ENCODE results near the gene JKAMP. TPM values are rescaled to one million over a fixed set of nuclear protein-coding genes. Genes with fewer than 3 reads are reported as not detected.

The JKAMP gene
- total RNA-seq, 1 experiment from 2014 or later, result 46.5 TPM

DNA sequence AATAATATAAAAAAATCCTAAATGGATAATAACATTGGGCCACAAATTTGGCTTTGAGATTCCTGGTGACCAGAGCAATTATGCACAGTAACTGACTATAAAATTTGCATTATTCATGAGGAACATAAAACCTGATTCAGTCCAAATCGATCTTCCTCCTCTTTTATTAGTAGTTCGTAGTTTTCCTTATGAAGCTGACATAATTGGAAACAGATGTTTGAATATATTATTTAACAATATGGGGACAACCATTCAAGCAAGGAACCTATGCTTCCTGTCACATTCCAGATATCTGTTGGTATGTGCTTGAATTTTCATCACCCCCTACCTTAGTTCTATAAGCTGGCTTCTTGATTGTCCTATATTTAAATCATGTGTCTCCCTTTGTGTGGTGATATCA, 57.4 kb downstream of the JKAMP start:
- H3K27ac ChIP-seq (ENCODE audit: low read depth, low read length), result no peak overlapping the region
- no peak overlapping the region for H2AFZ ChIP-seq (ENCODE audit: low read depth, low read length, poor library complexity, severe bottlenecking)
- BruUV-seq (replicated peaks), result no TSS peak
- ChIA-PET CTCF (no interaction called here), POLR2A (no interaction called here), RAD21 (ENCODE audit: low non-redundant PET in 1 of 2, low total read pairs in 2 of 2, uncharacterized antibody in 2 of 2, unreplicated experiment in 2 of 2) (no interaction called here)
- H3K79me2 ChIP-seq (ENCODE audit: insufficient read depth, low read length), result no peaks in the 10 kb centered on the region
- H3K4me2 ChIP-seq (ENCODE audit: low read length), result no peak overlapping the region
- DNase-seq (ENCODE audit: low read depth, low spot score), result no peak
- no peak overlapping the region for H3K4me3 ChIP-seq (replicated peaks in 1 of 2; ENCODE audit: low read depth in 1 of 2, low read length in 2 of 2)
- H3K9me2 ChIP-seq (ENCODE audit: insufficient read depth), result no peaks in the 10 kb centered on the region
- H3K9ac ChIP-seq (ENCODE audit: low read length), result no peak overlapping the region
- H3K27me3 ChIP-seq (ENCODE audit: insufficient read depth, low read length), result no peaks in the 10 kb centered on the region
- intact Hi-C loops (cut with micrococcal nuclease), result no loop called here
- H4K20me1 ChIP-seq (ENCODE audit: insufficient read depth), result no peaks in the 10 kb centered on the region
- ATAC-seq, result no peak
- no peaks in the 10 kb centered on the region for H3K9me3 ChIP-seq (ENCODE audit: control insufficient read depth in 1 of 2, insufficient read depth in 1 of 2, low read depth in 1 of 2, low read length in 2 of 2)
- no peaks in the 10 kb centered on the region for H3K36me3 ChIP-seq (ENCODE audit: control insufficient read depth in 1 of 2, insufficient read depth in 2 of 2, low read length in 2 of 2)
- TF ChIP-seq SIN3A (IDR thresholded peaks at IDR 0.05; ENCODE audit: low read depth) (no peak), EZH2phosphoT487 (IDR thresholded peaks at IDR 0.05; ENCODE audit: borderline replicate concordance) (no peak), EZH2 (IDR thresholded peaks at IDR 0.05) (no peak), ZNF274 (IDR thresholded peaks at IDR 0.05; ENCODE audit: low read depth, low read length) (no peak), EGR1 (IDR thresholded peaks at IDR 0.05; ENCODE audit: low read depth) (no peak), POLR2A (IDR thresholded peaks at IDR 0.05; ENCODE audit: borderline replicate concordance, extremely low read depth, insufficient read depth, insufficient read length) (no peak), POLR2AphosphoS5 (IDR thresholded peaks at IDR 0.05; ENCODE audit: low read depth, low read length) (no peak), JUND (IDR thresholded peaks at IDR 0.05) (no peak), SRF (IDR thresholded peaks at IDR 0.05; ENCODE audit: low read depth) (no peak)
- TF ChIP-seq, protein P1, sequence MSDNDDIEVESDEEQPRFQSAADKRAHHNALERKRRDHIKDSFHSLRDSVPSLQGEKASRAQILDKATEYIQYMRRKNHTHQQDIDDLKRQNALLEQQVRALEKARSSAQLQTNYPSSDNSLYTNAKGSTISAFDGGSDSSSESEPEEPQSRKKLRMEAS (IDR thresholded peaks at IDR 0.05), result no peak
- TF ChIP-seq, protein P2, sequence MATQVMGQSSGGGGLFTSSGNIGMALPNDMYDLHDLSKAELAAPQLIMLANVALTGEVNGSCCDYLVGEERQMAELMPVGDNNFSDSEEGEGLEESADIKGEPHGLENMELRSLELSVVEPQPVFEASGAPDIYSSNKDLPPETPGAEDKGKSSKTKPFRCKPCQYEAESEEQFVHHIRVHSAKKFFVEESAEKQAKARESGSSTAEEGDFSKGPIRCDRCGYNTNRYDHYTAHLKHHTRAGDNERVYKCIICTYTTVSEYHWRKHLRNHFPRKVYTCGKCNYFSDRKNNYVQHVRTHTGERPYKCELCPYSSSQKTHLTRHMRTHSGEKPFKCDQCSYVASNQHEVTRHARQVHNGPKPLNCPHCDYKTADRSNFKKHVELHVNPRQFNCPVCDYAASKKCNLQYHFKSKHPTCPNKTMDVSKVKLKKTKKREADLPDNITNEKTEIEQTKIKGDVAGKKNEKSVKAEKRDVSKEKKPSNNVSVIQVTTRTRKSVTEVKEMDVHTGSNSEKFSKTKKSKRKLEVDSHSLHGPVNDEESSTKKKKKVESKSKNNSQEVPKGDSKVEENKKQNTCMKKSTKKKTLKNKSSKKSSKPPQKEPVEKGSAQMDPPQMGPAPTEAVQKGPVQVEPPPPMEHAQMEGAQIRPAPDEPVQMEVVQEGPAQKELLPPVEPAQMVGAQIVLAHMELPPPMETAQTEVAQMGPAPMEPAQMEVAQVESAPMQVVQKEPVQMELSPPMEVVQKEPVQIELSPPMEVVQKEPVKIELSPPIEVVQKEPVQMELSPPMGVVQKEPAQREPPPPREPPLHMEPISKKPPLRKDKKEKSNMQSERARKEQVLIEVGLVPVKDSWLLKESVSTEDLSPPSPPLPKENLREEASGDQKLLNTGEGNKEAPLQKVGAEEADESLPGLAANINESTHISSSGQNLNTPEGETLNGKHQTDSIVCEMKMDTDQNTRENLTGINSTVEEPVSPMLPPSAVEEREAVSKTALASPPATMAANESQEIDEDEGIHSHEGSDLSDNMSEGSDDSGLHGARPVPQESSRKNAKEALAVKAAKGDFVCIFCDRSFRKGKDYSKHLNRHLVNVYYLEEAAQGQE (IDR thresholded peaks at IDR 0.05; ENCODE audit: low read depth), result no peak
- TF ChIP-seq, protein P3, sequence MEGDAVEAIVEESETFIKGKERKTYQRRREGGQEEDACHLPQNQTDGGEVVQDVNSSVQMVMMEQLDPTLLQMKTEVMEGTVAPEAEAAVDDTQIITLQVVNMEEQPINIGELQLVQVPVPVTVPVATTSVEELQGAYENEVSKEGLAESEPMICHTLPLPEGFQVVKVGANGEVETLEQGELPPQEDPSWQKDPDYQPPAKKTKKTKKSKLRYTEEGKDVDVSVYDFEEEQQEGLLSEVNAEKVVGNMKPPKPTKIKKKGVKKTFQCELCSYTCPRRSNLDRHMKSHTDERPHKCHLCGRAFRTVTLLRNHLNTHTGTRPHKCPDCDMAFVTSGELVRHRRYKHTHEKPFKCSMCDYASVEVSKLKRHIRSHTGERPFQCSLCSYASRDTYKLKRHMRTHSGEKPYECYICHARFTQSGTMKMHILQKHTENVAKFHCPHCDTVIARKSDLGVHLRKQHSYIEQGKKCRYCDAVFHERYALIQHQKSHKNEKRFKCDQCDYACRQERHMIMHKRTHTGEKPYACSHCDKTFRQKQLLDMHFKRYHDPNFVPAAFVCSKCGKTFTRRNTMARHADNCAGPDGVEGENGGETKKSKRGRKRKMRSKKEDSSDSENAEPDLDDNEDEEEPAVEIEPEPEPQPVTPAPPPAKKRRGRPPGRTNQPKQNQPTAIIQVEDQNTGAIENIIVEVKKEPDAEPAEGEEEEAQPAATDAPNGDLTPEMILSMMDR (IDR thresholded peaks at IDR 0.05 in 2 of 3, conservative IDR thresholded peaks at IDR 0.05 in 1 of 3; ENCODE audit: borderline replicate concordance in 1 of 3, insufficient read depth in 1 of 3, low read depth in 2 of 3, low read length in 2 of 3), result no peak
- TF ChIP-seq, protein P4, sequence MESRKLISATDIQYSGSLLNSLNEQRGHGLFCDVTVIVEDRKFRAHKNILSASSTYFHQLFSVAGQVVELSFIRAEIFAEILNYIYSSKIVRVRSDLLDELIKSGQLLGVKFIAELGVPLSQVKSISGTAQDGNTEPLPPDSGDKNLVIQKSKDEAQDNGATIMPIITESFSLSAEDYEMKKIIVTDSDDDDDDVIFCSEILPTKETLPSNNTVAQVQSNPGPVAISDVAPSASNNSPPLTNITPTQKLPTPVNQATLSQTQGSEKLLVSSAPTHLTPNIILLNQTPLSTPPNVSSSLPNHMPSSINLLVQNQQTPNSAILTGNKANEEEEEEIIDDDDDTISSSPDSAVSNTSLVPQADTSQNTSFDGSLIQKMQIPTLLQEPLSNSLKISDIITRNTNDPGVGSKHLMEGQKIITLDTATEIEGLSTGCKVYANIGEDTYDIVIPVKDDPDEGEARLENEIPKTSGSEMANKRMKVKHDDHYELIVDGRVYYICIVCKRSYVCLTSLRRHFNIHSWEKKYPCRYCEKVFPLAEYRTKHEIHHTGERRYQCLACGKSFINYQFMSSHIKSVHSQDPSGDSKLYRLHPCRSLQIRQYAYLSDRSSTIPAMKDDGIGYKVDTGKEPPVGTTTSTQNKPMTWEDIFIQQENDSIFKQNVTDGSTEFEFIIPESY (IDR thresholded peaks at IDR 0.05; ENCODE audit: extremely low read depth, insufficient replicate concordance, low read length), result no peak
- TF ChIP-seq, protein P5, sequence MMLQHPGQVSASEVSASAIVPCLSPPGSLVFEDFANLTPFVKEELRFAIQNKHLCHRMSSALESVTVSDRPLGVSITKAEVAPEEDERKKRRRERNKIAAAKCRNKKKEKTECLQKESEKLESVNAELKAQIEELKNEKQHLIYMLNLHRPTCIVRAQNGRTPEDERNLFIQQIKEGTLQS (IDR thresholded peaks at IDR 0.05), result no peak
- H3K4me1 ChIP-seq (ENCODE audit: control insufficient read depth in 1 of 2, insufficient read depth in 2 of 2, low read length in 2 of 2), result no peaks in the 10 kb centered on the region

Data from HCT116 (cell line).